GM20431 (cell line): ENCODE results near the gene USP1.

Experiments
- in situ Hi-C: fragments of 300-500 bp; cut with MseI, MboI; formaldehyde crosslinking; loops from one replicate; pipeline ENCODE4 v1.15.0; 2020; ENCODE audit warnings: low sequenced_read_pairs; ENCODE audit not compliant: unreplicated experiment

The USP1 gene, protein sequence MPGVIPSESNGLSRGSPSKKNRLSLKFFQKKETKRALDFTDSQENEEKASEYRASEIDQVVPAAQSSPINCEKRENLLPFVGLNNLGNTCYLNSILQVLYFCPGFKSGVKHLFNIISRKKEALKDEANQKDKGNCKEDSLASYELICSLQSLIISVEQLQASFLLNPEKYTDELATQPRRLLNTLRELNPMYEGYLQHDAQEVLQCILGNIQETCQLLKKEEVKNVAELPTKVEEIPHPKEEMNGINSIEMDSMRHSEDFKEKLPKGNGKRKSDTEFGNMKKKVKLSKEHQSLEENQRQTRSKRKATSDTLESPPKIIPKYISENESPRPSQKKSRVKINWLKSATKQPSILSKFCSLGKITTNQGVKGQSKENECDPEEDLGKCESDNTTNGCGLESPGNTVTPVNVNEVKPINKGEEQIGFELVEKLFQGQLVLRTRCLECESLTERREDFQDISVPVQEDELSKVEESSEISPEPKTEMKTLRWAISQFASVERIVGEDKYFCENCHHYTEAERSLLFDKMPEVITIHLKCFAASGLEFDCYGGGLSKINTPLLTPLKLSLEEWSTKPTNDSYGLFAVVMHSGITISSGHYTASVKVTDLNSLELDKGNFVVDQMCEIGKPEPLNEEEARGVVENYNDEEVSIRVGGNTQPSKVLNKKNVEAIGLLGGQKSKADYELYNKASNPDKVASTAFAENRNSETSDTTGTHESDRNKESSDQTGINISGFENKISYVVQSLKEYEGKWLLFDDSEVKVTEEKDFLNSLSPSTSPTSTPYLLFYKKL

DNA sequence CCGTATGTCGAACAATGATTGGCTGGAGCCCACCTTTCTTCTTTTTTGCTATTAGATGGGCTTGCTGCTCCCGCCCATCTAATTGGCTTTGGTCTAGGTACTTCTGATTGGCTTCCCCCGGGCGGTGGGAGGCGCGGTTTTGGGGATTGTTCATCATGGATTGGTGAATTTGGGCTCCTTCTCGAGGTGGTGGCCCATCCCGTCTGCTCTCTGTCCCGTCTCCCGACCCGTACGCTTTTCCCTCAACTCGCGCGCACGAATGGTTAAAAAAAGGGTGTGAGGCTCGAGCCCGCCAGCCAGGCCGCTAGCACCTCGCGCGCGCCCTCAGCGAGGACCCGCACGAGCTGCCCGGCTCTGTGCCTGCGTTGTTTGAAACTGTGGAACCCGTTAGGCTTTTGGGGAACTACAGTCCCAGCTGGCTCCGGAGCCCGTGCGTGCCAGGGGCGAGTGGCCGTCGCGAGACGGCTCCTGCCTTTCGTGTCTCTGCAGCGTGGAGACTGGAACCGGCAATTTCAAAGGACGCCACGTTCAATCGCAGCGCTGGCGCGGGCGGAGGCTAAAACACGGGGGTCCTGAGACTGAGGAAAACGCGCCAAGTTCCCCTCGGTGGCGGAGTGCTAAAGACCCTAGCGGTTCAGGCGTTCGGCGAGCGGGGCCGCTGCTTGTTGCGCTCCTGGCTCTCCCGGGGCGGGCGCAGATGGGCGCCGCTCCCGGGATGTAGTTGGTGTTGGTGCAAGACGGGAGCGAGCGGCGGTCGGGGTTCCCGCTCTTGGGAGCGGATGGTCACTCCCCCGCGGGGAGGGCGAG, at the start of gene USP1:
USP1 (plus strand) TSS at position 584 of the 807 bp plus-strand sequence. CDS start 2,819 bp downstream, outside the sequence.
- in situ Hi-C loops = no loop called here

DNA sequence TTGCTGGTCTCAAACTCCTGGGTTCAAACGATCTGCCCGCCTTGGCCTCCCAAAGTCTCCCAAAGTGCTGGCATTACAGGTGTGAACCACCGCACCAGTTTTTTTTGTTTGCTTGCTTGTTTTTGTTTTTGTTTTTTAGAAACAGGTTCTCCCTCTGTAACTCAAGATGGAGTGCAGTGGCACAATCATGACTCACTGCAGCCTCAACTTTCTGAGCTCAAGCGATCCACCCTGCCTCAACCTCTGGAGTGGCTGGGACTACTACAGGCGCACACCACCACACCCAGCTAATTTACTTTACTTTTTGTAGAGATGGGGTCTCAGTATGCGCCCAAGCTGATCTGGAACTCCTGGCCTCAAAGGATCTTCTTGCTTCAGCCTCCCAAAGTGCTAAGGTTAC, 47.3 kb upstream of the USP1 start:
- in situ Hi-C loops = no loop called here

DNA sequence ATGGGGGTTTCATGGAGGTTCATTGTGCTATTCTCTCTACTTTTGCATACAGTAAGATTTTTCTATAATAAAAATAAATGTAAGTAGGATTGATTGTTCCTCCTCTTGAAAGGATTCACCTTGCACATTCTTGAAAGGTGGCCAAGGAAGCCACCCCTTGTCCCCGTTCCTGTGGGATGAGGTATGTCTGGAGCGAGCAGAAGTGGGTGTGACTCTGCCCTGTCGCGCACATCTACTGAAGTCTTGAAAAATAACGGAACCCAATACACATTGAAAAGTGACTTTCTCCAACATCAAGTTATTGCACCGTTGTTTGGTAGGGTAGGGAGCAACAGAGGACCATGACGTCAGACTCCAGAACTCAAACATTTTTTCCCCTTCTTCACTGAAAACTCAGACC, 46.8 kb upstream of the USP1 start:
- in situ Hi-C loops = no loop called here

DNA sequence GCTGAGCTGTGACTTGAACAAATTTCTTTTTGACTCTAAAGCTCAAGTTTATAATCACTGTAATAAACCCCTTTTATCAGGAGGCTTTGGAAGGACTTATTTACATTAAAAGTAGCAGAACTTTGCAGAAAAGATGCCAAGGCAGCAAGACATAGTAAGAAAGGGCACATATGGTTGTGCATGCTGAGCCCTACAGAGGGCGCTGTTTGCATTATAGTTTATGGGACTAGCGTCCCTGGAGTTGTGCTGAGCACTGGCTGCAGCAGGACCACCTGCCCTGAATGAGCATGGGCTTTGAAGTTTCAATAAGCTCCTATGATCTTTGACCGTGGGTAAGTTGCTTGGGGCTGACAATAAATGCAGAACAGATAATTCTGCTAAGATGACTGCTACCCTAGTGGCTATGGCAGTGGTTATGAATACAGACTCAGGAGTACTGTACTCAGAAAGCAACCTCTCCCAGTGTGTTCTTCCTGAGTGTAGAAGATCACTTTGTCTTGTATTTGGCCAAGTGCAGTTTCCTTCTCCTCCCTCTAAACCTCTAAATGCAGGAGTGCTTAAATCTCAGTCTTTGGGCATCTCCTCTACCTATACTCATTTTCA, 45.4 kb upstream of the USP1 start:
- in situ Hi-C loops = no loop called here

DNA sequence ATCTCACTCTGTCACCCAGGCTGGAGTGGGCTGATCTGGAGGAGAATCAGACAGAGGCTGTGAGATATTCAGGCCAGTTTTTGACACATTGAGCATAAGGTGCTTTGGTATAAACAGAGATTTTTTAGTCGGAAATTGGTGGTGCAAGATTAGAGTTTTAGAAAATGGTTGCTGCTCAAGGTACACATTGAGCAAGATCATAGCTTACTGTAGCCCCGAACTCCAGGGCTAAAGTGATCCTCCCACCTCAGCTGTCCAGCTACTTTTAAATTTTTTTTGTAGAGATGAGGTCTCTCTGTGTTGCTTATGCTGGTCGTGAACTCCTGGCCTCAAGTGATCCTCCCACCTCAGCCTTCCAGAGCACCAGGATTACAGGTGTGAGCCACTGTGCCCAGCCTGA, 43.9 kb upstream of the USP1 start:
- in situ Hi-C loops = no loop called here

DNA sequence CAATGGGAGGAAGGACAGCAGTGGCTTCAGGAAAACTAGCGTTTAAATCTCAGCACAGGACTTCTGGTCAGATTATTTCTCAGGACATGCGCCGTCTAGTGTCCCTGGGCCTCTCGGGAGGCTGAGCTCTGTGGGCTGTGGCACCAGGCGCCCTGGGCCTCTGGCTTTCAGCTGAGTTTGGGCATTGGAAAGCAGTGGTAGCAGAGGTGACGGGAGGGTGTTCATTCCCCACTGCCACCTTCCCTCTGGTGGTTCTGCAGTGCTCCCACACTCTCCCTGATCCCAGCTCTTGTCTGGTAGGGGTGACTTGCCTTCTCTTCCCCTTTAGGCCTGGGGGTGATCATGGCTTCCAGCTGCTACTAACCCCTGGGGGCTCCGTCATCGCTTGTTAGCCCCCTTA, 42.2 kb upstream of the USP1 start:
- in situ Hi-C loops = no loop called here

DNA sequence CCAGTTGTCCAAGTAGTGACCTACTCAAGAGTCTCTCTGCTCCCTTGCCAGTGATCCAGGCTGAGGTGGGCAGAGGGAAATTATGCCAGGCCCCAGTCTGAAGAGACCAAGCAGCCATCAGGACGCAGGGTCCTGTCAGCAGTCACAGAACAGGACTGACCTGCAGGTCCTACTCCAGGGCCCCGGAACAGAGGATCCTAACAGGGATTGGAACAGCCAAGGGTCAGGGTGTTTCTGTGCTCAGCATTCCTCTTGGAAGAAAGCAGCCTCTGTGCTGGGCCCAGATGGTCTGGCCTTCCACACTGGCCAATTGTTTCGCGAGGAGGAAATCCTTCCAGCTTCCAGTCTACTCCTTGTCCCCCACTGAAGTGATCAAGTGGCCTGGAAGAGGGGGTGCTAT, 41.6 kb upstream of the USP1 start:
- in situ Hi-C loops = no loop called here

DNA sequence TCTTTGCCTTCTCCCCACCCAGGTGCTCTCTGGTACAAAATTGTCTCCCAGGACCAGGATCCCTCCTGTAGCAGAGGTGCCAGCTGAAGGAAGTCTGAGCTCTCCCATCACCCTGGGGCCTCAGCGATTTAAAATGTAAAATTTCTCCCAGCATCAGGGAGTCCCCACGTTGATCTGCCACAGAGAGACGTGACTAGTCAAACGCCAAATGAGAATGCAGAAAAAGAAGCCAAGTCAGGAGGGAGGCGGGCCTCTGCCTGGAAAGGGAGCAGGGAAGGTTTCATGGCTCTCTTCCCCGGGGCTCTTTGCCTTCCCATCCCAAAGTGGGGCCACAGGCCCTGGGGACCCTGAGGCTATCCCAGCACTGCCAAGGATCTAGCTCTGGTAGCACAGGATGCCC, 40.0 kb upstream of the USP1 start:
- in situ Hi-C loops = no loop called here

DNA sequence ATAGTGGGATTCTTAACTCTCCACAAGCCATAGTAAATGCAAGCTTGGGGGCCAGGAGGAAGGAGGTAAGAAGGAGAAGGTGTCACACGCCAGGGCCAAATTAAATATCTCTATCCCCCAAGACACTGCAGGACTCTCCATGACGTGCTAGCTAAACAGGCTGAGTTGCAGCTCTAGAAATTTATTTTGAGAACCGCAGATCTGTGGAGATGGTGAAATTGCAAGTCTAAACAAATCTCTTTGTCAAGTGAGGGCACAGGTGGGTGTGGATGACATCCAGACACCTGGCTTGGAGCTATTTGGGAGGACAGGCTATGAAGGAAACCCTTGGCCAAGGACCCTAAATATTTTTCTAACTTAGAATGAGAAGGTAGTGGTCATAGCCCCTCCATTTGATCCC, 39.5 kb upstream of the USP1 start:
- in situ Hi-C loops = no loop called here

DNA sequence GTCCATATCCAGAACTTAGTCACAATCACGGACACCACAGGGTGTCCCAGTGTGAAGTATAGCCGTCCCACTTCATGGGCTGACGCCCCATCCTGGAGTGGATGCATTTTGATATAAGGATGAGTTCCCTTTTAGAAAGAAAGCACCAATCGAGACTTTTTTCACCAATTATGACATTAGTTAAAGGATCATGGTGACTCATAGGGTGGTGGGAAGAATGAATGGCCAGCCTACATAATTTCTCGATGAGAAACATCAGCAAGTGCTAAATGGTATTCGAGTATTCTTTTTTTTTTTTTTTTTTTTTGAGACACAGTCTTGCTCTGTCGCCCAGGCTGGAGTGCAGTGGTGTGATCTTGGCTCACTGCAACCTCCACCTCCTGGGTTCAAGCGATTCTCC, 38.5 kb upstream of the USP1 start:
- in situ Hi-C loops = no loop called here

DNA sequence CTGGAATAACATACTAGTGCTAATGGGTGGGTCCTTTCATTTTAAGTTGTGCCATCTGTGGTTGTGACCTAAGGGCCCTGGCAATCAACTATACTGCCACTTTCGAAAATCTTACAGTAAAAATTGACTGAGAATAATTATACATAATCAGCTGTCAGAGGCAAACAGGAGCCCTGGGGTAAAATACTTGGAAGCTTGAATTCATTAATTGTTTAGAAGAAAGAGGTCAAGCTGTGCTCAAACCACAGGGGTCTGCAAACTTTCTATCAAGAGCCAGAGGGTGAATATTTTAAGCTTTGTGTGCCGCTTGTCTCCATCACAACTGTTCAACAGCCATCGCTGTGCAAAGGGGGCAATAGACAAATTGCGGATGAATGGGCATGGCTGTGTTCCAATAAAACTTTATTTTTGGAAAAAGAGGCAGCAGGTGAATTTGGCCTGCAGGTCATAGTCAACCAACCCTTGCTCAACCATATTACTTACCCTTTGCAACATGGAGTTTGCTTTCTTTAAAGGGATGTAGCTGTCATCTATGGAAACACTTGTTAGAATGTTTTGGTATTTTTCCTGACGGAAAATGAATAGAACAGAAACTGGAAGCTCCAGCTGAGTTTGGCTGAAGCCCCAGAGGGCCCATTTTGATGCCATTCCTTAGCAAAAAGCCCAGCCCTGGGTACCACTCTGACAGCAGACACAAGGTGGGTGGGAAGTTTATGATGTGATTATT, 35.7 kb upstream of the USP1 start:
- in situ Hi-C loops = no loop called here

DNA sequence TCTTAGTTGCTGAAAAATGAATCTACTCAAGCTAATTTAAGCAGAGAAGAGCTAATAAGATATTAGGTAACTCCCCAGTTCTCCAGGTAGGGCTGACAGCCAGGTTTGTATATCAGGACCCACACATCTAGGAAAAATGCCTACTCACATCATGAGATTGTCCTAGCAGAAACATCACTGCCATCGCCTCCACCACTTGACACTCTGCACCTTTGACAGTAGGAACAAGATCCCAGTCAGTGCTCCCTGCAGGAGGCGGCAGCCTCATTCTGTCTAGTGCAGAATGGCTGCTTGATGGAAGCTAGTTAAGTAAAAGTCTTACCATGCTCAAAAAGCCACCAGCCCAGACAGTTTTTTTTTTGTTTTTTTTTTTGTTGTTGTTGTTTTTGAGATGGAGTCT, 31.6 kb upstream of the USP1 start:
- in situ Hi-C loops = no loop called here

DNA sequence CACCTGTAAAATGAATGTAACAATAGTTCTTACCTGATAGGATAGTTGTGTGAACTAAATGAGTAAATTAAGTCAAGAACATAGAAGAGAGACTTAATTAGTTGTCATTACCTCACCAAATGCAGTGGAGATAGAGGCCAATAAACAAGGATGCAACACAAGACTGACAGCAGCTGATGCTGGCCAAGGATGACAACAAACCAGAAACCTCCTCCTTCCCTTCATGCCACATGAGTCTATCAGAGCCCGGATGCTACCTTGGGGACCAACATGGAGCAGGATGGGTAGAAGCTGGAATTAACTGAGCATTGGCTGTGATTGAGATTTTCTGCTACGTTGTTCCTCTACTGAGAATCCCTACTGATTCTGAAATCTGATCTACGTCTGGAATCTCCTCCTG, 30.3 kb upstream of the USP1 start:
- in situ Hi-C loops = no loop called here

DNA sequence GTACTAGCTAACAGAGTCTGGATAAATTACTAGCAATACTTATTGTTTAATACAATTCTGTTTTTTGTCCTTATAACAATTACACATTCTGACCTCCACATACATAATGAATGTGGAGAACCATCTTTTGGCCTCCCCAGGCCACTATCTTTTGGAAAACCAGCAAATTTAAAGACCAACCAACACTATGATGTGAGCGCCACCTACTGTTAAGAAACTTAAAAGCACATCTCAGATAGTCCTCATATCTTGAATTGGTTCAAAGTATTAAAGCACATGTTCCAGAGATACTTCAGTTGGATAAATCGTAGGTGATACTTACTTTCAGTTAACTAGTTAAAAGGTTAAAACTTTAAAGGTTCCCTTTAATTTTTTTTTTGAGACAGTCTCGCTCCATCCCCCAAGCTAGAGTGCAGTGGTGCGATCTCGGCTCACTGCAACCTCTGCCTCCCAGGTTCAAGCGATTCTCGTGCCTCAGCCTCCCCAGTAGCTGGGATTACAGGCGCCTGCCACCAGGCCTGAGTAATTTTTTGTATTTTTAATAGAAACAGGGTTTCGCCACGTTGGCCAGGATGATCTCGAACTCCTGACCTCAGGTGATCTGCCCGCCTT, 29.3 kb upstream of the USP1 start:
- in situ Hi-C loops = no loop called here

DNA sequence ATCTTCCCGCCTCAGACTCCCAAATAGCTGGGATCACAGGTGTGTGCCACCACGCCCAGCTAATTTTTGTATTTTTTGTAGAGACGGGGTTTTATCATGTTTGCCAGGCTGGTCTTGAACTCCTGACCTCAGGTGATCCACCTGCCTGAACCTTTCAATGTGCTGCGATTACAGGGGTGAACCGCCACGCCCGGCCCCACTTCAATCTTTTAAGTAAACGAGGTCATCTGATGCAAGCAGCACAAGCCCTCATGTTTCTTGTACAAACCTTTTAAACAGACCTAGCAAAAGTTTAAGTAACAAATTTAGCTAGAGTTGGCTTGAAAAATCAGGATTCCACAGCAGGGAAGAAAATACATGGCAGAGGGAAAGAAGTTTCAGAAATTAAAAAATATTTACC, 21.2 kb upstream of the USP1 start:
- in situ Hi-C loops = loop anchor here (10.0 kb wide), 1 partner anchor 241 kb away; no protein-coding TSS in a partner anchor

DNA sequence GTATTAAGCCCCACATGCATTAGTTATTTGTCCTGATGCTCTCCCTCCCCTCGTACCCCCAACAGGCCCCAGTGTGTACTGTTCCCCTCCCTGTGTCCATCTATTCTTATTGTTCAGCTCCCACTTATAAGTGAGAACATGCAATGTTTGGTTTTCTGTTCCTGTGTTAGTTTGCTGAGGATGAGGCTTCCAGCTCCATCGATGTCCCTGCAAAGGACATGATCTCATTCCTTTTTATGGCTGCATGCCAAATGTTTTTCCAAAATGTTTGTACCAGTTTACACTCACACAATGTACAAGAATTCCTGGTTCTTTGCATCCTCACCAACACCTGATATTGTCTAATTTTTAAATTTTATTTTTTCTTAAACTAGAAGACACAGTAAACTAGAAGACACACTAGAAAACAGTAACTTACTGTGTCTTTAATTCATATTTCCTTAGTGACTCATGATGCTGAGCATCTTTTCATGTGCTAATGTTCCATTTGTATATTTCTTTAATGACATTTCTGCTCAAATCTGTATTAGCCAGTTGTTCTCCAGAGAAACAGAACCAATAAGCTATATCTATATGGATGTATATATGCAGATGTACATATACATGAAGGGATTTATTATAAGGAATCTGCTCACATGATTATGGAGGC, 19.4 kb upstream of the USP1 start:
- in situ Hi-C loops = loop anchor here (10.0 kb wide), 1 partner anchor 243 kb away; no protein-coding TSS in a partner anchor

DNA sequence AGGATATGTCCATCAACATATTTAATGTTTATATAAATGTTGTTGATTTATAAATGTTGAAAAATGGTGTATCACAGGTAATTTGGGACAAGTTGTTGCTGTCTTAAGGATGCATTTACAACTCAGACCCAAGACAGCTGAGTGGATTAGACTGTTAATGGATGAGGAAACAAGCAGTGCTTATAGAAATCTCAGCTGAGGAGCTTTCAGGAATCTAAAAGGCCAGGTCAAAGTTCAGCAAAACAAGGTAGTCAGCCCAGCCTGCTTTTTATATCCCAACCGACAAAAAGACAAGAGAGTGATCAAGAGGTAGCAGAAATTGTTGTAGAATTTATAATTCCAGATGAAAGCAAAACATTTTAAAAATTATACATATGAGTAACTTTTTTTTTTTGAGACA, 16.6 kb upstream of the USP1 start:
- in situ Hi-C loops = no loop called here

DNA sequence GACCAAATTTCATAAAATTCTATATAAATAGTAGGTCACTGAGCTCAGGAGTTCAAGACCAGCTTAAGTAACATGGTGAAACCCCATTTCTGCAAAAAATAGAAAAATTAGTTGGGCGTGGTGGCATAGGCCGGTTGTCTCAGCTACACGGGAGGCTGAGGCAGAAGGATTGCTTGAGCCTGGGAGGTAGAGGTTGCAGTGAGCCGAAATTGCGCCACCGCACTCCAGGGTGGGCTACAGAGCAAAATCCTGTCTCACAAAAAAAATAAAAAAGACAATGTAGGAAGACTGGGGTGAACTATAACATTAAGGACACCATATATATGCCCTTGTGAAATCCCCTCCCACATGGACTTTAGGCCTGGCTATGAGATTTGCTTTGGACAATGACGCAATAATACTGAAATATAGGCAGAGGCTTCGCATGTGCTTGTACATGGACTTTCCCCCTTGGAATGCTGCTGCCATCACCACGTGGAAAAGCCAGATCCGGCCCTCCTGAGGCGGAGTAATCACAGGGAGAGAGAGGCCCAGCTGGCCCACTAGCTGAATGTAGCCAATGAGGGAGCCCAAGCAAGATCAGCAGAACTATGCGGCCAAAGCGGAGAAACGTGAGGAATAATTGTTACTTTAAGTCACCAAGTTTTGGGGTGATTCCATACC, 13.1 kb upstream of the USP1 start:
- in situ Hi-C loops = no loop called here
